Endodermal cell (in vitro differentiated cells): Measurements from ENCODE around the gene CLEC16A. TPM values are rescaled to one million over a fixed set of nuclear protein-coding genes. Genes with fewer than 3 reads are reported as not detected.

Source experiments
- DNase-seq: peaks from one replicate; pipeline ENCODE4 v3.0.0-alpha.2; 2017
- H3K27ac ChIP-seq: 2 replicates; pipeline ENCODE4 v1.5.1; 2013; ENCODE audit warnings: mild to moderate bottlenecking, low read depth, low read length, moderate library complexity
- H3K27me3 ChIP-seq: 2 replicates; pipeline ENCODE4 v1.6.1; 2013; ENCODE audit warnings: mild to moderate bottlenecking, low read length, moderate library complexity; ENCODE audit not compliant: insufficient read depth, control insufficient read depth, poor library complexity, severe bottlenecking
- H3K36me3 ChIP-seq: 2 replicates; pipeline ENCODE4 v1.7.0; 2013; ENCODE audit warnings: mild to moderate bottlenecking, low read length, moderate library complexity; ENCODE audit not compliant: control insufficient read depth, insufficient read depth
- H3K4me1 ChIP-seq: one replicate; pipeline ENCODE4 v1.7.0; 2013; ENCODE audit warnings: low read length; ENCODE audit not compliant: control insufficient read depth, insufficient read depth
- H3K4me3 ChIP-seq: 2 replicates; pipeline ENCODE4 v1.5.1; 2013; ENCODE audit warnings: mild to moderate bottlenecking, low read length, moderate library complexity
- H3K9ac ChIP-seq: 2 replicates; pipeline ENCODE4 v1.6.1; 2013; ENCODE audit warnings: mild to moderate bottlenecking, low read length, moderate library complexity; ENCODE audit not compliant: poor library complexity, severe bottlenecking; ENCODE audit errors: extremely low read depth
- H3K9me3 ChIP-seq: 2 replicates; pipeline ENCODE4 v1.6.1; 2013; ENCODE audit warnings: mild to moderate bottlenecking, low read length, moderate library complexity; ENCODE audit not compliant: control insufficient read depth
- H3K27ac Mint-ChIP-seq: 2 replicates; pipeline ENCODE4 v1.8.0; 2020; ENCODE audit warnings: mixed read lengths
- H3K27me3 Mint-ChIP-seq: 2 replicates; pipeline ENCODE4 v1.8.0; 2021; ENCODE audit warnings: mild to moderate bottlenecking, mixed read lengths; ENCODE audit not compliant: insufficient read depth
- H3K36me3 Mint-ChIP-seq: 2 replicates; pipeline ENCODE4 v1.8.0; 2020; ENCODE audit warnings: low read depth, mixed read lengths
- H3K4me1 Mint-ChIP-seq: 2 replicates; pipeline ENCODE4 v1.8.0; 2020; ENCODE audit warnings: mixed read lengths
- H3K4me3 Mint-ChIP-seq: 2 replicates; pipeline ENCODE4 v1.8.0; 2020; ENCODE audit warnings: mild to moderate bottlenecking, moderate library complexity, mixed read lengths
- H3K9me3 Mint-ChIP-seq: 2 replicates; pipeline ENCODE4 v1.8.0; 2020; ENCODE audit warnings: mild to moderate bottlenecking, mixed read lengths
- WGBS, 2 experiments: methylation state at CpG; one replicate each; pipeline versions ENCODE4 v1.1.5 to v1.1.7; 2013; ENCODE audit warnings: missing lambda C conversion rate in 2 of 2, mixed read lengths in 1 of 2; ENCODE audit not compliant: insufficient coverage in 1 of 2, insufficient read length in 1 of 2; 5-methylcytosine and 5-hydroxymethylcytosine counted together
- total RNA-seq, 2 donors: library from RNA; stranded (reverse); fragmentation: NEBNext Ultra II Directional in 1 of 2; extraction: Animal tissue kit (Norgen Biotek cat#: 25700) in 1 of 2; gene quantifications; 2 replicates in 1 of 2; 3 replicates in 1 of 2; pipeline ENCODE4 v1.2.1, GENCODE V29; 2021
- TF ChIP-seq, protein P1 (sequence below): fragments of 200-600 bp; sonication (generic); conservative IDR thresholded peaks from 2 replicates; pipeline ENCODE4 v1.5.0; 2021; ENCODE audit warnings: antibody characterized with exemption, mild to moderate bottlenecking

Gene CLEC16A
- total RNA-seq, 2 donors from 2014 or later = 19.5 to 28.3 TPM

DNA sequence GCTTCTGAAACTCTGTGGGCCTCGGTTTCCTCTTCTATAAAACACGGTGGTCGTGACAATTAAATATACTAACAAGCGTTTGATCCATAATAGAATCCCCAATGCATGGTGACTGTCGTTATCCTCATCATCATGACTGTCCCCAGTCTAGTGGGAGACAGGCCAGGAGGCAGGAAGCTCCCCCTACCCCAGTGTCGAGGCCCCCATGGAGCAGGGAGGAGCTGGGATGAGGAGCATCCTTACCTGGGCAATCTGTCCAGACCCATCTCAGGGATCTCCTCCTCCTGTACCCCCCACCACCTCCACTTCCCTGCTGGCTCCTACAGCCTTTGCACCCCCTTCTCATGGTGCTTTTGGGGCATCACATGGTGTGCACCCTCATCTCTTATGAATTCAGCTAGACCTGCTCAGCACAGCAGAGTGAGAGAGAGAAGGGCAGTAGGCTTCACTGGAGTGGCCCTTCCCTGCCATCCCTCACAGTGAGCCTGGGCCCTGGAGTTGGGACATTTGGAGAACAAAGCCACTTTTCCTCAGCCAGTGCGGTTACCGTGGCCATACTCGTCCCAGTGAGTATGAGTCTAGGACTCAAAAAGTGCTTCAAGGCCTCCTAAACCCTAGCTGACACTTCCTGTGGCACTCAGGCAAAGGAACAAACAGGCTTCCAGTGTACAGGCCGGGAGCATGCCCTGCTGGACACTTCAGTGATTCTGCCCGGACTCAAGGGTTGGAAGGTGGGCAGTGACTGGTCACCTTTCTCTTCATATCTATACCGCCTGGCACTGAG is 148.6 kb downstream of the CLEC16A start:
- Mint-ChIP-seq H3K27me3 (no peaks in the 10 kb centered on the region), H3K4me3 (no peak overlapping the region), H3K4me1 (peaks cover 6% of the 10 kb centered on the region), H3K27ac (no peak overlapping the region), H3K9me3 (no peaks in the 10 kb centered on the region), H3K36me3 (peaks cover 4% of the 10 kb centered on the region)
- no peak for DNase-seq
- H3K27ac ChIP-seq = no peak overlapping the region
- H3K4me1 ChIP-seq = peaks cover 4% of the 10 kb centered on the region
- H3K9ac ChIP-seq = no peak overlapping the region
- TF ChIP-seq, protein P1, sequence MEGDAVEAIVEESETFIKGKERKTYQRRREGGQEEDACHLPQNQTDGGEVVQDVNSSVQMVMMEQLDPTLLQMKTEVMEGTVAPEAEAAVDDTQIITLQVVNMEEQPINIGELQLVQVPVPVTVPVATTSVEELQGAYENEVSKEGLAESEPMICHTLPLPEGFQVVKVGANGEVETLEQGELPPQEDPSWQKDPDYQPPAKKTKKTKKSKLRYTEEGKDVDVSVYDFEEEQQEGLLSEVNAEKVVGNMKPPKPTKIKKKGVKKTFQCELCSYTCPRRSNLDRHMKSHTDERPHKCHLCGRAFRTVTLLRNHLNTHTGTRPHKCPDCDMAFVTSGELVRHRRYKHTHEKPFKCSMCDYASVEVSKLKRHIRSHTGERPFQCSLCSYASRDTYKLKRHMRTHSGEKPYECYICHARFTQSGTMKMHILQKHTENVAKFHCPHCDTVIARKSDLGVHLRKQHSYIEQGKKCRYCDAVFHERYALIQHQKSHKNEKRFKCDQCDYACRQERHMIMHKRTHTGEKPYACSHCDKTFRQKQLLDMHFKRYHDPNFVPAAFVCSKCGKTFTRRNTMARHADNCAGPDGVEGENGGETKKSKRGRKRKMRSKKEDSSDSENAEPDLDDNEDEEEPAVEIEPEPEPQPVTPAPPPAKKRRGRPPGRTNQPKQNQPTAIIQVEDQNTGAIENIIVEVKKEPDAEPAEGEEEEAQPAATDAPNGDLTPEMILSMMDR = no peak
- no peaks in the 10 kb centered on the region for H3K27me3 ChIP-seq
- H3K4me3 ChIP-seq = no peak overlapping the region
- H3K9me3 ChIP-seq = no peaks in the 10 kb centered on the region
- peaks cover 12% of the 10 kb centered on the region for H3K36me3 ChIP-seq
- WGBS, 2 experiments = 80 to 94% methylated on average over 8 to 12 of the region's 12 CpGs

DNA sequence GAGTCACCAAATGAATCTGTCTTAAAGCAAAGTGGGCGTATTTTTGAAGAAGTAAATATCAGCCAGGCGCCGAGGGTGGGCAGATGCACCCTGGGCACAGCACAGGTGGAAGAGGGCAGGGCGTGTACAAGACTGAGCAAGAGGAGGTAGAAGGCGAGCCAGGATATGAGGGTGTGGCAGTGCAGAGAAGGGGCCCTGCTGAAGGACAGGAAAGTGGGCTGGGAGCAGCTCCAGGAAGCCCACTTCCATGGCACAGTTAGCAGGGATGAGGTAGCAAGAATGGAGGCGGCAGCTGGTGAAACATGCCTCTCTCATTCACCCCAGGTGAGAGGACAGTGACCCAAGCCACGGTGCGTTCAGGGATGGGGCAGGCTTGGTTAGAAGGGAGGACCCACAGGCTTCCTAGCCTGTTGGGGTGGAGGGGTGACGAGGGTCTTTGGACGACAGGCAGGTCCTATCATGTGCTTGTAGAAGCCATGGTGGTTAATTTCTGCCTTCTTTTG is 149.3 kb downstream of the CLEC16A start:
- Mint-ChIP-seq H3K9me3 (no peaks in the 10 kb centered on the region), H3K27ac (no peak overlapping the region), H3K4me3 (no peak overlapping the region), H3K27me3 (no peaks in the 10 kb centered on the region), H3K36me3 (peaks cover 4% of the 10 kb centered on the region), H3K4me1 (peaks cover 5% of the 10 kb centered on the region)
- Histone ChIP-seq H3K36me3 (peaks cover 12% of the 10 kb centered on the region), H3K4me3 (no peak overlapping the region), H3K9me3 (no peaks in the 10 kb centered on the region), H3K27ac (no peak overlapping the region), H3K4me1 (peaks cover 4% of the 10 kb centered on the region), H3K9ac (no peak overlapping the region), H3K27me3 (no peaks in the 10 kb centered on the region)
- DNase-seq = no peak
- TF ChIP-seq, protein P1 = no peak
- 82 to 83% methylated on average over 7 to 10 of the region's 10 CpGs for WGBS, 2 experiments

DNA sequence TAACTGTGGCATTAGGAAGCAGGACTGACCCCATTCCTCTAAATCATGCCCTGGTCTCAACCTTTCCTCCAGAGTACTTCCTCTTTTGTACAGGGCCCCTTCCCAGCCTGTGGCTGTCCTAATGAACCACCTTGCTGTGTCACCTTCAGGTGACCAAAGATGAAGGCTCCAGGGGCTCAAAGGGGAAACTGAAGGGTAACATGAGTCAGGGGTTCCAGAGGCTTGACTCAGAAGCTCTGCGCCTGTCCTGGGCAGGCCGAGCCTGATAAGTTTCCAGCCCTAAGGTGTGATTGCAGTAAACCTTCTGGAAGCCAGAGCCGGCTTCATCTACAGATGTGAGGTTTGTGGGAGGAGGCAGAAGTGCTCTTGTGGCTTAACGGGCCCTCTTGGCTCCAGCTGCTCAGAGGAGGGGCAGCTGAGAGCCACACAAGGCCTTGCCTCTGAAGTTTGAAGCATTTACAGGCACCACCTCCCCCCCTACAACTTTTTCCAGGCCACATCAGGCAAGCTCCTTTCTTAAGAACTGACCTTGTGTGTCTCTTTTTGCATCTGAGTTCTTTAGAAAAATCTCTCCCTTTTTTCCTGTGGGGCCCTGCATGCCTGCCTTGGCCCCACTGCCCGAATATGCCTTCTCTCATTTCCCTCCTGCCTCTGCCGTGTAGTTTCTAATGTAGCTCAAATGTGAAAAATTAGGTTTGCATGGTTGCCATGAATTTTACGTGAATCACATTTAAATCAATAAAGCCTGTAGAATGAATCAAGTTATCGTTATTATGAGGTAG is 149.9 kb downstream of the CLEC16A start:
- TF ChIP-seq, protein P1 = no peak
- Mint-ChIP-seq H3K4me1 (peaks cover 5% of the 10 kb centered on the region), H3K36me3 (peaks cover 4% of the 10 kb centered on the region), H3K27me3 (no peaks in the 10 kb centered on the region), H3K4me3 (no peak overlapping the region), H3K9me3 (no peaks in the 10 kb centered on the region), H3K27ac (no peak overlapping the region)
- H3K4me3 ChIP-seq = no peak overlapping the region
- 80 to 94% methylated on average over 2 to 8 of the region's 8 CpGs for WGBS, 2 experiments
- H3K9me3 ChIP-seq = no peaks in the 10 kb centered on the region
- no peak overlapping the region for H3K9ac ChIP-seq
- no peak for DNase-seq
- no peaks in the 10 kb centered on the region for H3K27me3 ChIP-seq
- peaks cover 4% of the 10 kb centered on the region for H3K4me1 ChIP-seq
- no peak overlapping the region for H3K27ac ChIP-seq
- peaks cover 8% of the 10 kb centered on the region for H3K36me3 ChIP-seq
